Lung (tissue), 12 donors: ENCODE measurements around the gene TLR6. TPM values are rescaled to one million over a fixed set of nuclear protein-coding genes. Genes with fewer than 3 reads are reported as not detected.

Source experiments
- ATAC-seq: fragments of 200-7000 bp; cut with Tn5 transposase; one replicate; pipeline ENCODE4 v1.9.1; 2020; ENCODE audit warnings: moderate number of reproducible peaks; ENCODE audit not compliant: insufficient read depth, low FRiP score
- DNase-seq, 3 donors: peaks; one replicate each; pipeline ENCODE4 v3.0.0-alpha.2; 2013 to 2017
- H3K27ac ChIP-seq, 2 donors: one replicate each; pipeline ENCODE4 v1.5.1; 2013; ENCODE audit warnings: mild to moderate bottlenecking in 2 of 2, moderate library complexity in 2 of 2, control low read depth in 1 of 2, inconsistent platforms in 1 of 2, low read depth in 1 of 2, low read length in 1 of 2
- H3K27me3 ChIP-seq, 3 donors: one replicate each; pipeline ENCODE4 v1.5.1; 2013; ENCODE audit warnings: low read length in 2 of 3; ENCODE audit not compliant: control insufficient read depth in 3 of 3, insufficient read depth in 3 of 3
- H3K36me3 ChIP-seq, 4 donors: one replicate each; pipeline ENCODE4 v1.5.1; 2013; ENCODE audit warnings: low read length in 4 of 4, mild to moderate bottlenecking in 1 of 4, moderate library complexity in 1 of 4; ENCODE audit not compliant: control insufficient read depth in 4 of 4, insufficient read depth in 4 of 4
- H3K4me1 ChIP-seq, 5 donors: one replicate each; pipeline ENCODE4 v1.5.1; 2013; ENCODE audit warnings: low read length in 5 of 5, mild to moderate bottlenecking in 2 of 5, moderate library complexity in 1 of 5; ENCODE audit not compliant: control insufficient read depth in 5 of 5, insufficient read depth in 5 of 5
- H3K4me3 ChIP-seq: one replicate; pipeline ENCODE4 v1.5.1; 2013; ENCODE audit warnings: mild to moderate bottlenecking, control low read depth, moderate library complexity
- H3K9ac ChIP-seq, 2 donors: one replicate each; pipeline ENCODE4 v1.5.1; 2013; ENCODE audit warnings: low read length in 2 of 2, control low read depth in 1 of 2; ENCODE audit not compliant: insufficient read depth in 1 of 2
- H3K9me3 ChIP-seq, 4 donors: one replicate each; pipeline ENCODE4 v1.5.1; 2013; ENCODE audit warnings: low read length in 3 of 4, mild to moderate bottlenecking in 1 of 4, moderate library complexity in 1 of 4; ENCODE audit not compliant: control insufficient read depth in 4 of 4, insufficient read depth in 3 of 4
- CTCF ChIP-seq: IDR thresholded peaks from 2 replicates; pipeline ENCODE4 v1.5.1; 2012; ENCODE audit warnings: mild to moderate bottlenecking; ENCODE audit errors: control extremely low read depth, extremely low read depth
- WGBS, 2 donors: extraction: QIAGEN DNeasy Blood & Tissue Kit; methylation state at CpG; one replicate each; pipeline ENCODE4 v1.1.7; 2013; 5-methylcytosine and 5-hydroxymethylcytosine counted together
- polyA plus RNA-seq, 2 donors: library from polyadenylated mRNA; stranded (reverse); fragments of 200-250 nt; gene quantifications; one replicate each; pipeline ENCODE4 v1.2.1, GENCODE V29; 2013
- total RNA-seq, 2 donors: library from RNA; depleted of rRNA in 1 of 2; stranded (reverse); fragments of >200 nt in 1 of 2; gene quantifications; one replicate each; pipeline ENCODE4 v1.2.1, GENCODE V29; 2014 to 2021
- donor health status: control.
- donor health status: control.
- donor health status: Bipolar disorder and iron deficiency.
- donor health status: healthy.
- donor health status: DM: yes; HTN: yes; CAD: no.

TLR6 gene
- total and polyA plus RNA-seq, 4 donors, result 0.53 to 6.3 (median 5.0) TPM

GRCh38 chr4:38821739-38822138 lies 34.9 kb downstream of the TLR6 start:
- DNase-seq (no peak), ATAC-seq (no peak)
- Histone ChIP-seq H3K4me1 (no peaks in the 10 kb centered on the region), H3K27me3 (no peaks in the 10 kb centered on the region), H3K9ac (no peak overlapping the region), H3K27ac (no peak overlapping the region), H3K4me3 (no peak overlapping the region), H3K9me3 (no peaks in the 10 kb centered on the region), H3K36me3 (no peaks in the 10 kb centered on the region)
- no peak for TF ChIP-seq CTCF
- WGBS, 2 donors, result 95 to 96% methylated on average over 3 of the region's 3 CpGs

GRCh38 chr4:38820329-38821061 lies 36.1 kb downstream of the TLR6 start:
- H3K27ac ChIP-seq, result no peak overlapping the region
- no peak for DNase-seq
- H3K4me3 ChIP-seq, result no peak overlapping the region
- no peak for TF ChIP-seq CTCF
- H3K4me1 ChIP-seq, result no peaks in the 10 kb centered on the region
- 86 to 94% methylated on average over 4 of the region's 4 CpGs for WGBS, 2 donors
- peaks cover 0 to 3% (median under 1%) of the 10 kb centered on the region in 4 donors for H3K9me3 ChIP-seq
- no peak overlapping the region for H3K9ac ChIP-seq
- H3K27me3 ChIP-seq, result no peaks in the 10 kb centered on the region
- no peaks in the 10 kb centered on the region for H3K36me3 ChIP-seq
- no peak for ATAC-seq

GRCh38 chr4:38819569-38819968 lies 37.0 kb downstream of the TLR6 start:
- Histone ChIP-seq H3K9me3 (peaks cover 0 to 4% (median 2%) of the 10 kb centered on the region in 4 donors), H3K27ac (no peak overlapping the region), H3K36me3 (no peaks in the 10 kb centered on the region), H3K4me3 (no peak overlapping the region), H3K9ac (no peak overlapping the region), H3K4me1 (no peaks in the 10 kb centered on the region), H3K27me3 (no peaks in the 10 kb centered on the region)
- 56 to 80% methylated on average over 3 of the region's 3 CpGs for WGBS, 2 donors
- ATAC-seq (no peak), DNase-seq (no peak)
- TF ChIP-seq CTCF, result no peak
